Lower lobe of right lung (tissue), 2 donors: ENCODE measurements around the gene HOXA6. TPM values are rescaled to one million over a fixed set of nuclear protein-coding genes. Genes with fewer than 3 reads are reported as not detected.
A peak's percentile ranks its signal among the peaks of the same experiment; 100 is the strongest.

Source experiments
- ATAC-seq, 2 donors: fragments of 200-7000 bp; cut with Tn5 transposase; one replicate each; pipeline ENCODE4 v1.9.1; 2020 to 2022; ENCODE audit warnings: mild to moderate bottlenecking in 2 of 2, moderate library complexity in 2 of 2
- DNase-seq: peaks from one replicate; pipeline ENCODE4 v3.0.0-alpha.2; 2020
- H3K27ac ChIP-seq: fragments of 200-600 bp; one replicate; pipeline ENCODE4 v1.8.0; 2022
- H3K27me3 ChIP-seq: fragments of 200-600 bp; one replicate; pipeline ENCODE4 v1.8.0; 2022; ENCODE audit warnings: low read depth
- H3K36me3 ChIP-seq: fragments of 200-600 bp; one replicate; pipeline ENCODE4 v1.8.0; 2022; ENCODE audit warnings: mild to moderate bottlenecking
- H3K4me1 ChIP-seq: fragments of 200-600 bp; one replicate; pipeline ENCODE4 v1.8.0; 2022
- H3K4me3 ChIP-seq: fragments of 200-600 bp; one replicate; pipeline ENCODE4 v1.8.0; 2022; ENCODE audit warnings: mild to moderate bottlenecking
- H3K9me3 ChIP-seq: fragments of 200-600 bp; one replicate; pipeline ENCODE4 v1.8.0; 2022
- CTCF ChIP-seq: fragments of 200-600 bp; IDR thresholded peaks from one replicate; pipeline ENCODE4 v1.8.0; 2022; ENCODE audit warnings: antibody characterized with exemption, mild to moderate bottlenecking
- intact Hi-C: fragments of 100-400 bp; cut with DNase I; formaldehyde crosslinking; loops from one replicate; pipeline ENCODE4 v1.11.0; 2022
- total RNA-seq: library from RNA; stranded (reverse); fragmentation: NEBNext Ultra II Directional; extraction: Animal tissue kit (Norgen Biotek cat#: 25700); gene quantifications from one replicate; pipeline ENCODE4 v1.2.1, GENCODE V29; 2021
- donor health status: DM: no; HTN: yes; CAD: no; lungs with severe emphysema.

HOXA6 gene
- total RNA-seq, 1 donor from 2014 or later = 4.6 TPM

GRCh38 chr7:27172823-27173510, 25.4 kb upstream of the HOXA6 start:
- Histone ChIP-seq H3K27ac (no peak overlapping the region), H3K36me3 (no peaks in the 10 kb centered on the region), H3K4me3 (peak overlapping the region; percentile 56), H3K4me1 (peaks cover 40% of the 10 kb centered on the region), H3K27me3 (peaks cover 100% of the 10 kb centered on the region), H3K9me3 (no peaks in the 10 kb centered on the region)
- ATAC-seq (peak; percentile 25 to 42), DNase-seq (peak; percentile 40)
- intact Hi-C loops = no loop called here
- TF ChIP-seq CTCF = no peak

DNA sequence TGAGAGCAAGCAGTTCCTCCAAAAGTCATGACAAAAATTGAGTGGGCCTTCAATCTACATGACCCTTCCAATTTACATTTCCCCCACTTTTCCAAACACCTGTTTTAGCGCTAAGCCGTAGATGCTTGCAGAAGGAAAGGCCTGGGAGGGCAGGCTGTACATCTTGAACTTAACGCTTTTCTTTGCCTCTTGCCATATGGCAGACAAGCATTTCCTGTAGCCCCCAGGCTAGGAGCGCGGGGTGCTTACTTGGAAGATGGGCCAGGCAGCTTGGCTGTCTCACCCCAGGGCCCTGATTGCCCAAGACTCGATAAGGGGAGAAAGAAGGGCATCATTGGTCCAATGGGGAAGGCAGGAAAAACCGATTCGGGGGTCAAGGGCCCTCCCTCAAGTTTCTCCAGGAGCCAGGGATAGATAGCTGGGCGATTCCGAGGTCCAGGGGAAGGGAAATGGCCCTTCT, 24.8 kb upstream of the HOXA6 start:
- no peaks in the 10 kb centered on the region for H3K9me3 ChIP-seq
- peaks cover 100% of the 10 kb centered on the region for H3K27me3 ChIP-seq
- DNase-seq = no peak
- no peaks in the 10 kb centered on the region for H3K36me3 ChIP-seq
- intact Hi-C loops = no loop called here
- ATAC-seq = no peak
- H3K4me3 ChIP-seq = peak overlapping the region; percentile 56
- peaks cover 40% of the 10 kb centered on the region for H3K4me1 ChIP-seq
- TF ChIP-seq CTCF = no peak
- no peak overlapping the region for H3K27ac ChIP-seq

DNA sequence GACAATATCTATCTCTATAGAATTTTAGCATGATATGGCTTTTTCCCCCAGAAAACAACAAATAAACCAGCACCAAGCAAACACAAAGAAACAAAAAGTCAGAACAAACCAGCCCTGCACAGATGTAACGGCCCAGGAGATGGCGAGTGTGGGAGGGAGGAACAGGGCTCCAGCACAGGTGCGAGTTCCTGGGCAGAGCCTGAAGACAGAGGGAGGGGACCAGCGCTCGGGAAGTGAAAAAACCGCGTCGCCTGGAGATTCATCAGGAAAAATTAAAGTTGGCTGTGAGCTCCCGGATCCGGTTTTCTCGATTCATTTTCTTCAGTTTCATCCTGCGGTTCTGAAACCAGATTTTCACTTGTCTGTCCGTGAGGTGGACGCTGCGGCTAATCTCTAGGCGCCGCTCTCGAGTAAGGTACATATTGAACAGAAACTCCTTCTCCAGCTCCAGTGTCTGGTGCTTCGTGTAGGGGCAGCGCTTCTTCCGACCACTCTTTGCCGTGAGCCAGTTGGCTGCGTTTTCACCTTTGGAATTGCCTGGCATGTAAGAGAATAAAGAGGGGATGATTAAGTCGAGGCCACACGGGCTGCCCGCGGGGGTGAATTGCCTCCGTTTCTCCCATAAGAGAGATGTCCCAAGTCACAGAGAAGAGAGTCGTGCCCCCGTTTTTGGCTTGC, 24.2 kb upstream of the HOXA6 start:
- Histone ChIP-seq H3K4me3 (no peak overlapping the region), H3K27me3 (peaks cover 100% of the 10 kb centered on the region), H3K27ac (no peak overlapping the region), H3K4me1 (peaks cover 40% of the 10 kb centered on the region), H3K9me3 (no peaks in the 10 kb centered on the region), H3K36me3 (no peaks in the 10 kb centered on the region)
- TF ChIP-seq CTCF = no peak
- DNase-seq (no peak), ATAC-seq (no peak)
- intact Hi-C loops = no loop called here

DNA sequence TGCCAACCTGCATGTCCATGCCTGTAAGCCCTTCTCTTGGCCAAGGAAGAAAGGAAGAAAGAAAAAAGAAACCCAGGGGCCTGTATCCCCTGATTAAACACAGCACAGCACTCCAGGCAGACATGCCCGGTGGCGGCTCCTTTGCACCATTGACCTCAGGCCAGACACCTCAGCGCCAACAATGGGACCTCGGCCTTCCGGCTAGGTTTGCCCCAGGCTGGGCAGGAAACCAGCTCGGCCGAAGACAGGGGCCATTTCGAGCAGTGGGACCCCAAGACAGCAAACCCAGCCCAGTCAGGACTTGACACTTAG, 23.7 kb upstream of the HOXA6 start:
- peaks cover 100% of the 10 kb centered on the region for H3K27me3 ChIP-seq
- intact Hi-C loops = no loop called here
- no peaks in the 10 kb centered on the region for H3K36me3 ChIP-seq
- no peak for ATAC-seq
- no peak overlapping the region for H3K4me3 ChIP-seq
- H3K9me3 ChIP-seq = no peaks in the 10 kb centered on the region
- peaks cover 42% of the 10 kb centered on the region for H3K4me1 ChIP-seq
- H3K27ac ChIP-seq = no peak overlapping the region
- no peak for DNase-seq
- no peak for TF ChIP-seq CTCF

GRCh38 chr7:27170426-27171324, 23.1 kb upstream of the HOXA6 start:
- Histone ChIP-seq H3K9me3 (no peaks in the 10 kb centered on the region), H3K4me3 (no peak overlapping the region), H3K4me1 (peaks cover 48% of the 10 kb centered on the region), H3K27ac (no peak overlapping the region), H3K27me3 (peaks cover 100% of the 10 kb centered on the region), H3K36me3 (no peaks in the 10 kb centered on the region)
- no peak for TF ChIP-seq CTCF
- ATAC-seq (no peak), DNase-seq (no peak)
- intact Hi-C loops = no loop called here
